H1 (cell line): ENCODE data around the gene TRA2A. TPM values are rescaled to one million over a fixed set of nuclear protein-coding genes. Genes with fewer than 3 reads are reported as not detected.
A peak's percentile ranks its signal among the peaks of the same experiment; 100 is the strongest.

Experiments
- CTCF ChIP-seq, 3 experiments: IDR thresholded peaks; 1 replicate in 2 of 3; 2 replicates in 1 of 3; pipeline versions ENCODE4 v1.5.1 to v1.6.1; 2011; ENCODE audit warnings: low read length in 3 of 3, mild to moderate bottlenecking in 3 of 3, inconsistent platforms in 2 of 3, low read depth in 1 of 3, moderate library complexity in 1 of 3; ENCODE audit not compliant: insufficient read depth in 1 of 3; ENCODE audit errors: control extremely low read depth in 1 of 3
- polyA plus RNA-seq, 7 experiments: library from polyadenylated mRNA; depleted of rRNA in 3 of 7; stranded (reverse) in 5 of 7; unstranded in 2 of 7; fragments of >200 nt in 5 of 7; fragments of 200-250 nt in 2 of 7; gene quantifications; 1 replicate in 5 of 7; 2 replicates in 1 of 7; 4 replicates in 1 of 7; pipeline versions ENCODE4 v1.2.1 to v1.2.3, GENCODE V29; 2011 to 2013; ENCODE audit warnings: missing spikeins in 2 of 7, mixed read lengths in 2 of 7
- total RNA-seq: library from RNA; stranded (reverse); fragmentation: NEBNext Ultra II Directional; extraction: Animal tissue kit (Norgen Biotek cat#: 25700); gene quantifications from 2 replicates; pipeline ENCODE4 v1.2.1, GENCODE V29; 2021

TRA2A gene
- total and polyA plus RNA-seq, 2 of the 8 experiments (the other 6 are each of a cell fraction or from before 2014, with no cell fraction given): 116 to 125 TPM

DNA sequence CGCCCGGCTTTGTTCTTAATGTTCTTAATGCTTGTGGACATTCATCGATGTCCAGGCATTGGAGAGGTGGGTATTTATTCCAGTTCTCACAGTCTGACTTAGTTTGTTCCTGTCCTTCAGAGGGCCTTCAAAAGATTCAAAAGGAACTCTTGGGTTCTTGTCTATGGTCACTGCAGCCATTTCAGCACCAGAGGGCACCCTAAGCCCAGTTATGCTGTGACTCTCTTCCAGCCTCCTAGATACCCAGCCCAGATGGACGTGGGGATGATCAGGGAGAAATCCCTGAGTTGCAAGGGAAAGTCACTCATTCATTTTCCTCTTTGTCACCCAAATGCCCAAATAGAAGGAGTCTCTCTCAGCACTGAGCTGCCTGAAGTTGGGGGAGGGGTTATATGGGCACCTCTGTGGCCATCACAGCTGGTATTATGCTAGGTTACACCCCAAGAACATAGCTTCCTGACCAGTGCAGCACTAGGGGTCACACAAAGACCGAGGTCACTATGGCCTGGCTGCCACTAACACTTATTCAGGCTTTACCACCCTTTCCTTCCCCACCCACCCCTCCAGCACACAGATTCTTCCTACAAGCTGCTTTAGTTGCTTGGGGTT, 38.9 kb upstream of the TRA2A start (continued):
- peak; percentile 65 to 94 (median 92) for TF ChIP-seq CTCF (IDR thresholded peaks at IDR 0.05; ENCODE audit: control extremely low read depth in 1 of 3, insufficient read depth in 1 of 3, low read depth in 1 of 3, low read length in 3 of 3)
